Thyroid gland (tissue), 4 donors: ENCODE data around the gene PRKCA. TPM values are rescaled to one million over a fixed set of nuclear protein-coding genes. Genes with fewer than 3 reads are reported as not detected.

Source experiments
- DNase-seq, 2 donors: peaks; one replicate each; pipeline ENCODE4 v3.0.0-alpha.2; 2019
- H3K27ac ChIP-seq, 3 donors: fragments of 200-600 bp; sonication (generic); 1 replicate in 2 of 3; 2 replicates in 1 of 3; pipeline ENCODE4 v1.5.1; 2016 to 2019; ENCODE audit warnings: mild to moderate bottlenecking in 1 of 3, moderate library complexity in 1 of 3
- H3K27me3 ChIP-seq: fragments of 200-600 bp; sonication (generic); one replicate; pipeline ENCODE4 v1.5.1; 2019
- H3K36me3 ChIP-seq, 2 donors: fragments of 200-600 bp; sonication (generic); one replicate each; pipeline ENCODE4 v1.5.1; 2016 to 2019
- H3K4me1 ChIP-seq, 2 donors: fragments of 200-600 bp; sonication (generic); one replicate each; pipeline ENCODE4 v1.5.1; 2017 to 2019
- H3K4me3 ChIP-seq, 3 donors: fragments of 200-600 bp; sonication (generic); replicated peaks in 1 of 3; 1 replicate in 2 of 3; 2 replicates in 1 of 3; pipeline ENCODE4 v1.5.1; 2016; ENCODE audit warnings: mild to moderate bottlenecking in 1 of 3
- H3K9me3 ChIP-seq: fragments of 200-600 bp; sonication (generic); one replicate; pipeline ENCODE4 v1.5.1; 2017
- CTCF ChIP-seq, 6 experiments: fragments of 200-600 bp in 3 of 6; fragments of 450-650 bp in 3 of 6; sonication (generic) in 3 of 6; IDR thresholded peaks; one replicate each; pipeline ENCODE4 v1.5.1; 2016 to 2019; ENCODE audit warnings: antibody characterized with exemption in 6 of 6, mild to moderate bottlenecking in 2 of 6, inconsistent platforms in 1 of 6, moderate library complexity in 1 of 6
- POLR2A ChIP-seq, 2 donors: fragments of 450-650 bp; IDR thresholded peaks; one replicate each; pipeline ENCODE4 v1.6.1; 2017; ENCODE audit warnings: antibody characterized with exemption in 2 of 2, mild to moderate bottlenecking in 2 of 2, moderate library complexity in 1 of 2
- WGBS, 2 donors: methylation state at CpG; one replicate each; pipeline ENCODE4 v1.1.5; 2017; 5-methylcytosine and 5-hydroxymethylcytosine counted together
- intact Hi-C: fragments of 100-400 bp; cut with DNase I; formaldehyde crosslinking; loops from one replicate; pipeline ENCODE4 v1.15.1; 2023
- total RNA-seq, 4 donors: library from RNA; depleted of rRNA; stranded (reverse); fragments of >200 nt; gene quantifications; one replicate each; pipeline ENCODE4 v1.2.3, GENCODE V29; 2016

Gene PRKCA
- total RNA-seq, 4 donors from 2014 or later: 6.7 to 24.2 (median 15.3) TPM

GRCh38 chr17:66492080-66492479 lies 189.7 kb downstream of the PRKCA start:
- no peaks in the 10 kb centered on the region for H3K27me3 ChIP-seq
- WGBS, 2 donors: 49 to 69% methylated on average over 4 of the region's 4 CpGs
- no peak for TF ChIP-seq CTCF (IDR thresholded peaks at IDR 0.05)
- no peak for TF ChIP-seq POLR2A (IDR thresholded peaks at IDR 0.05)

GRCh38 chr17:66492561-66493005 lies 190.2 kb downstream of the PRKCA start:
- WGBS, 2 donors: 24 to 27% methylated on average over 6 of the region's 6 CpGs
- Histone ChIP-seq H3K27ac (no peak overlapping the region), H3K4me3 (no peak overlapping the region), H3K27me3 (no peaks in the 10 kb centered on the region), H3K9me3 (no peaks in the 10 kb centered on the region), H3K36me3 (no peaks in the 10 kb centered on the region), H3K4me1 (peaks cover 5 to 10% of the 10 kb centered on the region in 2 donors)
- no peak for TF ChIP-seq POLR2A (IDR thresholded peaks at IDR 0.05)
- TF ChIP-seq CTCF (IDR thresholded peaks at IDR 0.05): no peak
- peak; percentile 52 to 64 for DNase-seq
- intact Hi-C loops: no loop called here

More at GRCh38 chr17:66492080-66492479, 189.7 kb downstream of the PRKCA start:
- H3K4me3 ChIP-seq: no peak overlapping the region
- DNase-seq: no peak
- intact Hi-C loops: no loop called here
- H3K9me3 ChIP-seq: no peaks in the 10 kb centered on the region
- no peak overlapping the region for H3K27ac ChIP-seq
- H3K4me1 ChIP-seq: peaks cover 5 to 10% of the 10 kb centered on the region in 2 donors
- no peaks in the 10 kb centered on the region for H3K36me3 ChIP-seq

- no peak for TF ChIP-seq CTCF (IDR thresholded peaks at IDR 0.05)
- TF ChIP-seq POLR2A (IDR thresholded peaks at IDR 0.05): no peak
- peaks cover 5 to 10% of the 10 kb centered on the region in 2 donors for H3K4me1 ChIP-seq
- DNase-seq: no peak
- no peak overlapping the region for H3K4me3 ChIP-seq
- 80% methylated on average over 4 of the region's 4 CpGs for WGBS, 2 donors
- intact Hi-C loops: no loop called here
- no peak overlapping the region for H3K27ac ChIP-seq
- no peaks in the 10 kb centered on the region for H3K36me3 ChIP-seq
- H3K9me3 ChIP-seq: no peaks in the 10 kb centered on the region
- H3K27me3 ChIP-seq: no peaks in the 10 kb centered on the region
Measured at GRCh38 chr17:66493283-66494019, 191.0 kb downstream of the PRKCA start.

- TF ChIP-seq POLR2A (IDR thresholded peaks at IDR 0.05) (no peak), CTCF (IDR thresholded peaks at IDR 0.05) (no peak)
- H3K27me3 ChIP-seq: no peaks in the 10 kb centered on the region
- WGBS, 2 donors: 93 to 94% methylated on average over 5 of the region's 5 CpGs
- no peak for DNase-seq
- H3K27ac ChIP-seq: no peak overlapping the region
- H3K9me3 ChIP-seq: no peaks in the 10 kb centered on the region
- H3K4me1 ChIP-seq: peaks cover 5 to 10% of the 10 kb centered on the region in 2 donors
- H3K36me3 ChIP-seq: no peaks in the 10 kb centered on the region
- intact Hi-C loops: no loop called here
- H3K4me3 ChIP-seq: no peak overlapping the region
Measured at GRCh38 chr17:66494023-66494803, 191.8 kb downstream of the PRKCA start.

GRCh38 chr17:66495035-66495434 lies 192.6 kb downstream of the PRKCA start:
- H3K9me3 ChIP-seq: no peaks in the 10 kb centered on the region
- WGBS, 2 donors: 90 to 93% methylated on average over 2 of the region's 2 CpGs
- H3K36me3 ChIP-seq: no peaks in the 10 kb centered on the region
- no peak for DNase-seq
- intact Hi-C loops: no loop called here
- no peak overlapping the region for H3K4me3 ChIP-seq
- no peaks in the 10 kb centered on the region for H3K27me3 ChIP-seq
- TF ChIP-seq POLR2A (IDR thresholded peaks at IDR 0.05) (no peak), CTCF (IDR thresholded peaks at IDR 0.05) (no peak)
- H3K4me1 ChIP-seq: peaks cover 5 to 10% of the 10 kb centered on the region in 2 donors
- H3K27ac ChIP-seq: no peak overlapping the region
